Upper lobe of left lung (tissue), 4 donors: ENCODE measurements around the gene RUNX2.

Experiments used
- POLR2A ChIP-seq, 4 donors: fragments of 450-650 bp; IDR thresholded peaks; one replicate each; pipeline ENCODE4 v1.5.1; 2016 to 2017; ENCODE audit warnings: antibody characterized with exemption in 4 of 4, mild to moderate bottlenecking in 2 of 4
- TF ChIP-seq, protein P1 (sequence below), 6 experiments: fragments of 450-650 bp in 4 of 6; fragments of 200-600 bp in 2 of 6; sonication (generic) in 2 of 6; IDR thresholded peaks; one replicate each; pipeline ENCODE4 v1.5.1; 2016 to 2019; ENCODE audit warnings: antibody characterized with exemption in 6 of 6

DNA sequence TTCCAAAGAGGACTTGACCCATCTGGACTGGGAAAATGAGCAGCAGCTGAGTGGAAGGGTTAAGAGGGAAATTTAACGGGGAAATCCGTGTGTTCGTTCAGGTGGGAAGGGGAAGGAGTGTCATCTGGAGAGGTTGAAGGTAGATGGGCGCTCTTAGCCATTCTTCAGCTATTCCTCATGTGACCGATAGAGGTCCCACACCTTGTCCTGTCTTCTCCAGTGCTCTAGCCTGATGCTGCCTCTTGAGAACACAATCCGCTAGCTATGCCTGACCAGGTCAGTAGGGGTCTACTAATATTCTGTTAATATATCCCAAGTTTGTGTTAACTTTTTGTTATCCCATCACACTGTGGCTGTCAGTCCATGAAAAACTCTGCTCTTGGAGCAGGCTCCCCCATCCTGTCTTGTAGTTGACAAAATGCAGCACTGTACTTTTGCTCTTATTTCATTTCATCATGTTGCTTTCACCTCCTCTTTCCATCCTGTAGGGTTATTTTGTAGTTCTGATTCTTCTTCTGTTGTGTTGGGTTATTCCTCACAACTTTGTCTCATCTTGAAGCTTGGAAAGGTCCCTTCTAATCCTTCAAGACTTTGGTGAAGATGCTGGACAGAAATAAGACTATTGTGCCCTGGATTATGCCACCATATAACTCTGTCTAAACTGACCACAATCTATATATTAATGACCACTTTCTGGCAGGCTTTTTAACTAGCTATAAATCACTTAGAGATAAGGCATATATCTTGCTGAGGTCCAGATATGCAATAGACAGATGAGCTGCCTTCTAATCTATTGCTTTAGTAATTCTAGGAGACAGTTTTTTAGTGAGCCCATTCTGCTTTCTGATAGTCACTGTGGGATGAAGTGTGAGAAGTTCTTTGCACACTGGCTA, 173.0 kb downstream of the RUNX2 start:
- no peak for TF ChIP-seq POLR2A (IDR thresholded peaks at IDR 0.05)
- TF ChIP-seq, protein P1, sequence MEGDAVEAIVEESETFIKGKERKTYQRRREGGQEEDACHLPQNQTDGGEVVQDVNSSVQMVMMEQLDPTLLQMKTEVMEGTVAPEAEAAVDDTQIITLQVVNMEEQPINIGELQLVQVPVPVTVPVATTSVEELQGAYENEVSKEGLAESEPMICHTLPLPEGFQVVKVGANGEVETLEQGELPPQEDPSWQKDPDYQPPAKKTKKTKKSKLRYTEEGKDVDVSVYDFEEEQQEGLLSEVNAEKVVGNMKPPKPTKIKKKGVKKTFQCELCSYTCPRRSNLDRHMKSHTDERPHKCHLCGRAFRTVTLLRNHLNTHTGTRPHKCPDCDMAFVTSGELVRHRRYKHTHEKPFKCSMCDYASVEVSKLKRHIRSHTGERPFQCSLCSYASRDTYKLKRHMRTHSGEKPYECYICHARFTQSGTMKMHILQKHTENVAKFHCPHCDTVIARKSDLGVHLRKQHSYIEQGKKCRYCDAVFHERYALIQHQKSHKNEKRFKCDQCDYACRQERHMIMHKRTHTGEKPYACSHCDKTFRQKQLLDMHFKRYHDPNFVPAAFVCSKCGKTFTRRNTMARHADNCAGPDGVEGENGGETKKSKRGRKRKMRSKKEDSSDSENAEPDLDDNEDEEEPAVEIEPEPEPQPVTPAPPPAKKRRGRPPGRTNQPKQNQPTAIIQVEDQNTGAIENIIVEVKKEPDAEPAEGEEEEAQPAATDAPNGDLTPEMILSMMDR (IDR thresholded peaks at IDR 0.05) = no peak
